Measurements from ENCODE around the gene HIBADH. TPM values are rescaled to one million over a fixed set of nuclear protein-coding genes. Genes with fewer than 3 reads are reported as not detected.

The HIBADH gene
- total and polyA plus RNA-seq, 10 of the 15 experiments (the other 5 are each of a cell fraction or from before 2014, with no cell fraction given) = 8.7 to 36.1 (median 18.6) TPM

- Histone ChIP-seq H3K27ac (ENCODE audit: control insufficient read depth, insufficient read depth) (no peak overlapping the region), H4K20me1 (ENCODE audit: control insufficient read depth, insufficient read depth) (no peaks in the 10 kb centered on the region), H3K36me3 (ENCODE audit: control insufficient read depth in 2 of 2, insufficient read depth in 2 of 2, low read length in 1 of 2) (no peaks in the 10 kb centered on the region), H3K4me1 (ENCODE audit: control insufficient read depth, insufficient read depth, low read length) (no peaks in the 10 kb centered on the region), H3K4me3 (no peak overlapping the region), H3K79me2 (ENCODE audit: control insufficient read depth, insufficient read depth, low read length) (no peaks in the 10 kb centered on the region), H3K27me3 (replicated peaks in 1 of 2; ENCODE audit: control insufficient read depth in 2 of 2, insufficient read depth in 2 of 2, low read length in 1 of 2) (no peaks in the 10 kb centered on the region), H2AFZ (ENCODE audit: control insufficient read depth, low read depth, low read length) (no peak overlapping the region), H3K9me3 (replicated peaks; ENCODE audit: control insufficient read depth, insufficient read depth, low read length) (peaks cover 15% of the 10 kb centered on the region), H3K4me2 (ENCODE audit: control insufficient read depth, insufficient read depth) (no peak overlapping the region), H3K9ac (ENCODE audit: control insufficient read depth, insufficient read depth, low read length) (no peak overlapping the region)
- ChIA-PET CTCF (interaction anchor here (0.5 to 1.0 kb wide), 2 partner anchors 11 to 872 kb away, joined by 3 read pairs; no protein-coding TSS in a partner anchor), SMC1A (ENCODE audit: uncharacterized antibody, unreplicated experiment) (interaction anchor here (2.0 kb wide), 1 partner anchor 11 kb away, joined by 6 read pairs; no protein-coding TSS in a partner anchor), RAD21 (ENCODE audit: unreplicated experiment) (no interaction called here), POLR2A (no interaction called here)
- in situ Hi-C loops (cut with MboI) = no loop called here
- DNase-seq (ENCODE audit: low read depth, low spot score) = no peak
- TF ChIP-seq NKRF (conservative IDR thresholded peaks at IDR 0.05) (no peak), ATF7 (IDR thresholded peaks at IDR 0.05; ENCODE audit: low read depth) (no peak), MYB (IDR thresholded peaks at IDR 0.05; ENCODE audit: borderline replicate concordance, low read depth, low read length) (no peak), TCF7 (IDR thresholded peaks at IDR 0.05; ENCODE audit: borderline replicate concordance) (no peak)
- no TSS peak for BruUV-seq (replicated peaks)
- no peak for ATAC-seq
- 78% methylated on average over 3 of the region's 3 CpGs for WGBS (ENCODE audit: insufficient coverage, insufficient replicate concordance, low lambda C conversion rate, missing lambda C conversion rate)
- intact Hi-C loops (cut with micrococcal nuclease; ENCODE audit: unreplicated experiment) = no loop called here
- FAIRE-seq = no peak
Measured at GRCh38 chr7:27616914-27617548, 45.7 kb downstream of the HIBADH start.

GRCh38 chr7:27616186-27616491, 46.5 kb downstream of the HIBADH start:
- ChIA-PET POLR2A (no interaction called here), CTCF (interaction anchor here (1.0 kb wide), 1 partner anchor 10 kb away, joined by 3 read pairs; no protein-coding TSS in a partner anchor), RAD21 (ENCODE audit: unreplicated experiment) (no interaction called here), SMC1A (ENCODE audit: uncharacterized antibody, unreplicated experiment) (interaction anchor here (1.1 kb wide), 1 partner anchor 10 kb away, joined by 3 read pairs; no protein-coding TSS in a partner anchor)
- Histone ChIP-seq H3K4me2 (ENCODE audit: control insufficient read depth, insufficient read depth) (no peak overlapping the region), H3K36me3 (ENCODE audit: control insufficient read depth in 2 of 2, insufficient read depth in 2 of 2, low read length in 1 of 2) (no peaks in the 10 kb centered on the region), H3K9me3 (replicated peaks; ENCODE audit: control insufficient read depth, insufficient read depth, low read length) (peaks cover 15% of the 10 kb centered on the region), H3K27me3 (replicated peaks in 1 of 2; ENCODE audit: control insufficient read depth in 2 of 2, insufficient read depth in 2 of 2, low read length in 1 of 2) (no peaks in the 10 kb centered on the region), H4K20me1 (ENCODE audit: control insufficient read depth, insufficient read depth) (no peaks in the 10 kb centered on the region), H3K4me1 (ENCODE audit: control insufficient read depth, insufficient read depth, low read length) (no peaks in the 10 kb centered on the region), H3K4me3 (no peak overlapping the region), H3K9ac (ENCODE audit: control insufficient read depth, insufficient read depth, low read length) (no peak overlapping the region), H3K27ac (ENCODE audit: control insufficient read depth, insufficient read depth) (no peak overlapping the region), H3K79me2 (ENCODE audit: control insufficient read depth, insufficient read depth, low read length) (no peaks in the 10 kb centered on the region), H2AFZ (ENCODE audit: control insufficient read depth, low read depth, low read length) (no peak overlapping the region)
- ATAC-seq = no peak
- no peak for DNase-seq (ENCODE audit: low read depth, low spot score)
- no peak for FAIRE-seq
- intact Hi-C loops (cut with micrococcal nuclease; ENCODE audit: unreplicated experiment) (no loop called here), in situ Hi-C loops (cut with MboI) (no loop called here)
- 100% methylated on average over 2 of the region's 2 CpGs for WGBS (ENCODE audit: insufficient coverage, insufficient replicate concordance, low lambda C conversion rate, missing lambda C conversion rate)
- BruUV-seq (replicated peaks) = no TSS peak
- TF ChIP-seq YY1 (IDR thresholded peaks at IDR 0.05; ENCODE audit: low read depth, low read length) (no peak), SPI1 (IDR thresholded peaks at IDR 0.05; ENCODE audit: borderline replicate concordance, insufficient read depth, low read depth, low read length) (no peak), CHD4 (IDR thresholded peaks at IDR 0.05) (no peak), IRF5 (IDR thresholded peaks at IDR 0.05; ENCODE audit: borderline replicate concordance) (no peak), NBN (IDR thresholded peaks at IDR 0.05) (no peak), POLR2AphosphoS2 (IDR thresholded peaks at IDR 0.05; ENCODE audit: low read depth, low read length) (no peak), PML (IDR thresholded peaks at IDR 0.05; ENCODE audit: low read length) (no peak), SREBF2 (IDR thresholded peaks at IDR 0.05; ENCODE audit: low read length) (no peak)
